Vagina (tissue), 2 donors: ENCODE results near the gene FAM180B. TPM values are rescaled to one million over a fixed set of nuclear protein-coding genes. Genes with fewer than 3 reads are reported as not detected.

Experiments
- DNase-seq, 2 donors: peaks; one replicate each; pipeline ENCODE4 v3.0.0-alpha.2; 2017; ENCODE audit errors: extremely low spot score in 2 of 2
- H3K27ac ChIP-seq: fragments of 200-600 bp; sonication (generic); one replicate; pipeline ENCODE4 v1.5.1; 2019
- H3K27me3 ChIP-seq: fragments of 200-600 bp; sonication (generic); one replicate; pipeline ENCODE4 v1.5.1; 2019
- H3K36me3 ChIP-seq, 2 donors: fragments of 200-600 bp; sonication (generic); one replicate each; pipeline ENCODE4 v1.5.1; 2017 to 2019
- H3K4me1 ChIP-seq: fragments of 200-600 bp; sonication (generic); one replicate; pipeline ENCODE4 v1.5.1; 2019
- H3K4me3 ChIP-seq, 2 donors: fragments of 200-600 bp; sonication (generic); 1 replicate in 1 of 2; 2 replicates in 1 of 2; pipeline ENCODE4 v1.5.1; 2016 to 2019
- H3K9me3 ChIP-seq: fragments of 200-600 bp; sonication (generic); one replicate; pipeline ENCODE4 v1.5.1; 2019
- POLR2A ChIP-seq, 2 donors: fragments of 450-650 bp; IDR thresholded peaks; one replicate each; pipeline ENCODE4 v1.6.1; 2017; ENCODE audit warnings: antibody characterized with exemption in 2 of 2, mild to moderate bottlenecking in 2 of 2, moderate library complexity in 2 of 2
- POLR2AphosphoS5 ChIP-seq, 2 donors: sonication (generic); formaldehyde crosslinking; IDR thresholded peaks; one replicate each; pipeline ENCODE4 v1.9.0; 2017; ENCODE audit warnings: antibody characterized with exemption in 2 of 2, mild to moderate bottlenecking in 2 of 2, low read depth in 1 of 2; ENCODE audit not compliant: insufficient read depth in 1 of 2
- intact Hi-C: fragments of 100-400 bp; cut with DNase I; formaldehyde crosslinking; loops from one replicate; pipeline ENCODE4 v1.15.1; 2023
- total RNA-seq: library from RNA; depleted of rRNA; stranded (reverse); fragments of >200 nt; gene quantifications from one replicate; pipeline ENCODE4 v1.2.3, GENCODE V29; 2016
- TF ChIP-seq, protein P1 (sequence below), 3 experiments: fragments of 450-650 bp in 2 of 3; fragments of 200-600 bp in 1 of 3; sonication (generic) in 1 of 3; IDR thresholded peaks; one replicate each; pipeline ENCODE4 v1.5.1; 2017 to 2019; ENCODE audit warnings: antibody characterized with exemption in 3 of 3, mild to moderate bottlenecking in 2 of 3, moderate library complexity in 2 of 3

FAM180B gene
- total RNA-seq, 1 donor from 2014 or later: not detected

DNA sequence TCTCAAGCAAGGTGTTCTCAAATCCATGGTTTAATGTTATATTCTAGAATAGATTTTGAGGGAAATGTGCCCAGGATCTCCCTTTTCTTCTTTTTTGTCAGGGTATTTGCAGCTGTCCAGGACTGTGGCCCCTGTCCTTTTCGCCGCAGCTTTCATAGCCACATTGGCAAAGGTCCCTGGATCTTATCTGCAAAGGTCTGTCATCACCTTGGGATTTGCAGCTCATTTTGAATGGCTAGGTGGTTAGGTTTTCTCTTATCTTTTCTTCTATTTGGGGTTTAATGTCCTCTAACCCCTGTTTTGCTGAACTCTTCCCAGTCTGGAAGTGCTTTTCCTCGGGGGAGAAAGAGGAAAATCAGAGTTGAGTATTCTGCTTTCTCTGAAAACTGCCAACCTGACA, 19.4 kb downstream of the FAM180B start:
- TF ChIP-seq, protein P1, sequence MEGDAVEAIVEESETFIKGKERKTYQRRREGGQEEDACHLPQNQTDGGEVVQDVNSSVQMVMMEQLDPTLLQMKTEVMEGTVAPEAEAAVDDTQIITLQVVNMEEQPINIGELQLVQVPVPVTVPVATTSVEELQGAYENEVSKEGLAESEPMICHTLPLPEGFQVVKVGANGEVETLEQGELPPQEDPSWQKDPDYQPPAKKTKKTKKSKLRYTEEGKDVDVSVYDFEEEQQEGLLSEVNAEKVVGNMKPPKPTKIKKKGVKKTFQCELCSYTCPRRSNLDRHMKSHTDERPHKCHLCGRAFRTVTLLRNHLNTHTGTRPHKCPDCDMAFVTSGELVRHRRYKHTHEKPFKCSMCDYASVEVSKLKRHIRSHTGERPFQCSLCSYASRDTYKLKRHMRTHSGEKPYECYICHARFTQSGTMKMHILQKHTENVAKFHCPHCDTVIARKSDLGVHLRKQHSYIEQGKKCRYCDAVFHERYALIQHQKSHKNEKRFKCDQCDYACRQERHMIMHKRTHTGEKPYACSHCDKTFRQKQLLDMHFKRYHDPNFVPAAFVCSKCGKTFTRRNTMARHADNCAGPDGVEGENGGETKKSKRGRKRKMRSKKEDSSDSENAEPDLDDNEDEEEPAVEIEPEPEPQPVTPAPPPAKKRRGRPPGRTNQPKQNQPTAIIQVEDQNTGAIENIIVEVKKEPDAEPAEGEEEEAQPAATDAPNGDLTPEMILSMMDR (IDR thresholded peaks at IDR 0.05): no peak
- TF ChIP-seq POLR2AphosphoS5 (IDR thresholded peaks at IDR 0.05; ENCODE audit: insufficient read depth in 1 of 2, low read depth in 1 of 2) (no peak), POLR2A (IDR thresholded peaks at IDR 0.05) (no peak)
- no peaks in the 10 kb centered on the region for H3K9me3 ChIP-seq
- no peak overlapping the region for H3K27ac ChIP-seq
- H3K4me1 ChIP-seq: peaks cover 15% of the 10 kb centered on the region
- DNase-seq: no peak
- peaks cover 0 to 7% of the 10 kb centered on the region in 2 donors for H3K36me3 ChIP-seq
- H3K27me3 ChIP-seq: no peaks in the 10 kb centered on the region
- H3K4me3 ChIP-seq: no peak overlapping the region
- intact Hi-C loops: no loop called here

DNA sequence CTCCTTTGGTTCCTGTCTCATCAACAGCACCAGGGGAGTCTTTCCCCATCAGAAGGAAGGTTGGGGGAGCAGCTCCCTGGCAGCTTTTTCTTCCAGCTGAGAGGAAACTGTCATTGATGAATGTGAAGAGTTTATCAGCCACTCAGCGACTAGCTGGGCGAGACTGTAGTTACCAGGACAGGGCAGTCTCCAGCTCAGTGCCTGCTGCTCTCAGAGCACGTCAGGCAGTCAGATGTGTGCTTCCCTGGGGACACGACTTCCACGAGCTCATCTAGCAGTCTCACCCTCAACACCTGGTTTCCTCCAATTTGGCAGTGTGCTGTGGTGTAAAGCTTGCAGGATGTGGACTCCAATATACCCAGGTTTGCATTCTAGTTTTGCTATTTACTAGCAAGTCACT, 20.3 kb downstream of the FAM180B start:
- peaks cover 15% of the 10 kb centered on the region for H3K4me1 ChIP-seq
- peaks cover 0 to 11% of the 10 kb centered on the region in 2 donors for H3K36me3 ChIP-seq
- H3K27ac ChIP-seq: no peak overlapping the region
- H3K4me3 ChIP-seq: no peak overlapping the region
- no peaks in the 10 kb centered on the region for H3K9me3 ChIP-seq
- DNase-seq: no peak
- intact Hi-C loops: no loop called here
- no peaks in the 10 kb centered on the region for H3K27me3 ChIP-seq
- TF ChIP-seq POLR2AphosphoS5 (IDR thresholded peaks at IDR 0.05; ENCODE audit: insufficient read depth in 1 of 2, low read depth in 1 of 2) (no peak), POLR2A (IDR thresholded peaks at IDR 0.05) (no peak)
- TF ChIP-seq, protein P1 (IDR thresholded peaks at IDR 0.05): no peak

DNA sequence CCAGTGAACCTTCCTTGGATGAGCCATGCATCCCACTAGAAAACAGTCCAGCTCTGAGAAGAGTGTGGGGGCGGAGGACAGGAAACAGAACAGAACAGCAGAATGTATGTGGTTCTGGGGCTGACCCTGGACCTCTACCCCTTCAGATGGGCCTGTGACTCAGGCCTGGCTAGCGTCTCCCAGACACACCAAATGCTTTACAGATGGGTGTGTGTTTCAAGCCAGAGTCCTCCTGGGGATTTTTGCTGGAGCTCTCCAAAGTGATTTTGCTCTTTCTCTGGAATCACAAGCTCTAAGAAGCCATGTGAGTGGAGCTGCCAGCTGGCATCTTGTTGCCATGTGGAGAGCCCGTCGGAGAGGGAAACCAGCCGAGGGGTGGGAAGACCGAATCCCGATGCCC, 20.9 kb downstream of the FAM180B start:
- peaks cover 0 to 11% of the 10 kb centered on the region in 2 donors for H3K36me3 ChIP-seq
- TF ChIP-seq, protein P1 (IDR thresholded peaks at IDR 0.05): no peak
- no peak for TF ChIP-seq POLR2AphosphoS5 (IDR thresholded peaks at IDR 0.05; ENCODE audit: insufficient read depth in 1 of 2, low read depth in 1 of 2)
- TF ChIP-seq POLR2A (IDR thresholded peaks at IDR 0.05): no peak
- intact Hi-C loops: no loop called here
- H3K9me3 ChIP-seq: no peaks in the 10 kb centered on the region
- H3K27me3 ChIP-seq: no peaks in the 10 kb centered on the region
- peaks cover 15% of the 10 kb centered on the region for H3K4me1 ChIP-seq
- no peak overlapping the region for H3K4me3 ChIP-seq
- no peak overlapping the region for H3K27ac ChIP-seq
- DNase-seq: no peak

DNA sequence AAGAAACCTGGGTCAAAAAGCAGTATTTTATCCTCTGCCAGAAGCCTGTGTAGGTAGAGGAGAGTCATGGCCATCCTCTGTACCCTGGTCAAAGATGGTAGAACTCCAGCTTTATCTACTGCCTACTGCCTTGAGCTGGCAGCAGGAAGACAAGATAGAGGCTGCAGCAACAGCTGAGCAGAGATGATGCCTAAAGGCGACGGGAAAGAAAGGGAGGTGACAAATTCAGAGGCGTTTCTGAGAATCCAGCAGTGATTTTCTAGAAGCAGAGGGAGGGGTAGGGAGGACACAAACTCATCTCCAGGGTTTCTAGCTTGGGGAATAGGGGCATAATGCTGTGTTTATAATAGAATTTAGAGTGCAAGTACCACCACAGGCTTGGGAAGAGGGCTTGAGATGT, 23.2 kb downstream of the FAM180B start:
- Histone ChIP-seq H3K4me1 (peaks cover 15% of the 10 kb centered on the region), H3K4me3 (no peak overlapping the region), H3K27me3 (no peaks in the 10 kb centered on the region), H3K36me3 (peaks cover 0 to 11% of the 10 kb centered on the region in 2 donors), H3K27ac (no peak overlapping the region), H3K9me3 (no peaks in the 10 kb centered on the region)
- TF ChIP-seq POLR2A (IDR thresholded peaks at IDR 0.05) (no peak), POLR2AphosphoS5 (IDR thresholded peaks at IDR 0.05; ENCODE audit: insufficient read depth in 1 of 2, low read depth in 1 of 2) (no peak)
- TF ChIP-seq, protein P1 (IDR thresholded peaks at IDR 0.05): no peak
- DNase-seq: no peak
- intact Hi-C loops: loop anchor here (10.0 kb wide), 1 partner anchor 235 kb away; the partner anchor contains the start of gene SPI1

DNA sequence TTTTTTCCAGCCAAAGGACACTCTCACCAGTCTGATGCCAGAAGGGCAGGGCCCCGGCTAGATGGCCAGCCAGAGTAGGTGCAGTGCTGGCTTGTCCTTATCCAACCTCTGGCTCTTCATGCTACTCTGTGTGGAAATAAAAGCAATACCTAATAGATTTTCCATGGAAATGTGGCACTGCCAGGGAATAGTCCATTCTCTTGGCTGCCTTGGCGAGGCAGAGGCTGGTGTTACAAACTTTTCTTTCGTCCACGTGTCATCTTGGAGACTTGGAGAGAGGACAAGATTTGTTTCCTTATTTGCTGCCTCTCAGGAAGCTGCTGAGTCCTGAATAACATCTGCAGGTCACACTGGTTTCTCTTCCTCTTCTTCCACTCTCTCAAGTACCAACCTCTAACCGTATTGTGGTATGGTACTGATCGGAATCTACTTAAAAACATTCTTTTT, 24.9 kb downstream of the FAM180B start:
- intact Hi-C loops: loop anchor here (10.0 kb wide), 1 partner anchor 237 kb away; the partner anchor contains the start of gene SPI1
- H3K9me3 ChIP-seq: no peaks in the 10 kb centered on the region
- no peak for DNase-seq
- TF ChIP-seq POLR2A (IDR thresholded peaks at IDR 0.05): no peak
- no peak overlapping the region for H3K27ac ChIP-seq
- peaks cover 15% of the 10 kb centered on the region for H3K4me1 ChIP-seq
- H3K4me3 ChIP-seq: no peak overlapping the region
- peaks cover 0 to 11% of the 10 kb centered on the region in 2 donors for H3K36me3 ChIP-seq
- H3K27me3 ChIP-seq: no peaks in the 10 kb centered on the region
